Peyer's patch (tissue), 4 donors: ENCODE results near the gene ANKRD13C. TPM values are rescaled to one million over a fixed set of nuclear protein-coding genes. Genes with fewer than 3 reads are reported as not detected.

ENCODE experiments used
- DNase-seq, 3 donors: peaks; one replicate each; pipeline ENCODE4 v3.0.0-alpha.2; 2017 to 2019
- H3K27ac ChIP-seq, 4 donors: fragments of 200-600 bp; sonication (generic); one replicate each; pipeline ENCODE4 v1.5.1; 2016 to 2019
- H3K27me3 ChIP-seq, 2 donors: fragments of 200-600 bp; sonication (generic); one replicate each; pipeline ENCODE4 v1.5.1; 2019
- H3K36me3 ChIP-seq, 3 donors: fragments of 200-600 bp; sonication (generic); one replicate each; pipeline ENCODE4 v1.5.1; 2016 to 2019
- H3K4me1 ChIP-seq, 4 donors: fragments of 200-600 bp; sonication (generic); one replicate each; pipeline ENCODE4 v1.5.1; 2016 to 2019
- H3K4me3 ChIP-seq, 4 donors: fragments of 200-600 bp; sonication (generic); 1 replicate in 3 of 4; 2 replicates in 1 of 4; pipeline ENCODE4 v1.5.1; 2016 to 2019; ENCODE audit warnings: mild to moderate bottlenecking in 1 of 4
- H3K9me3 ChIP-seq, 4 donors: fragments of 200-600 bp; sonication (generic); one replicate each; pipeline ENCODE4 v1.5.1; 2016 to 2019; ENCODE audit warnings: mild to moderate bottlenecking in 1 of 4
- POLR2A ChIP-seq, 2 donors: fragments of 450-650 bp; IDR thresholded peaks; one replicate each; pipeline ENCODE4 v1.5.1; 2017; ENCODE audit warnings: antibody characterized with exemption in 2 of 2, mild to moderate bottlenecking in 2 of 2, moderate library complexity in 2 of 2
- total RNA-seq, 4 donors: library from RNA; depleted of rRNA; stranded (reverse); fragments of >200 nt; gene quantifications; one replicate each; pipeline ENCODE4 v1.1.0, GENCODE V29; 2016
- TF ChIP-seq, protein P1 (sequence below), 6 experiments: fragments of 450-650 bp in 4 of 6; fragments of 200-600 bp in 2 of 6; sonication (generic) in 1 of 6; IDR thresholded peaks; one replicate each; pipeline ENCODE4 v1.5.1; 2017 to 2019; ENCODE audit warnings: antibody characterized with exemption in 6 of 6, mild to moderate bottlenecking in 3 of 6, moderate library complexity in 1 of 6

The ANKRD13C gene
- total RNA-seq, 4 donors from 2014 or later = 21.2 to 52.0 (median 23.9) TPM

DNA sequence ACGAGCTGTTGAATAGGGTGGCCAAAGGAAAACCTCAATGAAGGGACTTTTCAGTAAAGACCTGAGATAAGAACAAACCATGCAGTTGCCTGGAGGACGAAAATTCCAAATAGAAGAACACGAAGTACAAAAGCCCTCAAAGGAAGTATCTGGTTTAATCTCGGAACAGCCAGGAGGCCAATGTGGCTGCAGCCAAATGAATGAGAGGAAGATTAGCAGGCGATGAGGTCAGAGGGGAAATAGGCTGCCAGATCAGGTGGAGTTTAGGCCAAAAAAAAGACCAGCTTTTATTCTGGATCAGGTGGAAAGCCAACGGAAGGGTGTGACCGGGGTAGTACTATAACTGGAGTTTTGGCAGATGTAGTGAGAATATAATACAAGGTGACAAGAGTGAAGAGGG lies 89.7 kb downstream of the ANKRD13C start:
- TF ChIP-seq, protein P1, sequence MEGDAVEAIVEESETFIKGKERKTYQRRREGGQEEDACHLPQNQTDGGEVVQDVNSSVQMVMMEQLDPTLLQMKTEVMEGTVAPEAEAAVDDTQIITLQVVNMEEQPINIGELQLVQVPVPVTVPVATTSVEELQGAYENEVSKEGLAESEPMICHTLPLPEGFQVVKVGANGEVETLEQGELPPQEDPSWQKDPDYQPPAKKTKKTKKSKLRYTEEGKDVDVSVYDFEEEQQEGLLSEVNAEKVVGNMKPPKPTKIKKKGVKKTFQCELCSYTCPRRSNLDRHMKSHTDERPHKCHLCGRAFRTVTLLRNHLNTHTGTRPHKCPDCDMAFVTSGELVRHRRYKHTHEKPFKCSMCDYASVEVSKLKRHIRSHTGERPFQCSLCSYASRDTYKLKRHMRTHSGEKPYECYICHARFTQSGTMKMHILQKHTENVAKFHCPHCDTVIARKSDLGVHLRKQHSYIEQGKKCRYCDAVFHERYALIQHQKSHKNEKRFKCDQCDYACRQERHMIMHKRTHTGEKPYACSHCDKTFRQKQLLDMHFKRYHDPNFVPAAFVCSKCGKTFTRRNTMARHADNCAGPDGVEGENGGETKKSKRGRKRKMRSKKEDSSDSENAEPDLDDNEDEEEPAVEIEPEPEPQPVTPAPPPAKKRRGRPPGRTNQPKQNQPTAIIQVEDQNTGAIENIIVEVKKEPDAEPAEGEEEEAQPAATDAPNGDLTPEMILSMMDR (IDR thresholded peaks at IDR 0.05) = no peak
- no peak for TF ChIP-seq POLR2A (IDR thresholded peaks at IDR 0.05)

DNA sequence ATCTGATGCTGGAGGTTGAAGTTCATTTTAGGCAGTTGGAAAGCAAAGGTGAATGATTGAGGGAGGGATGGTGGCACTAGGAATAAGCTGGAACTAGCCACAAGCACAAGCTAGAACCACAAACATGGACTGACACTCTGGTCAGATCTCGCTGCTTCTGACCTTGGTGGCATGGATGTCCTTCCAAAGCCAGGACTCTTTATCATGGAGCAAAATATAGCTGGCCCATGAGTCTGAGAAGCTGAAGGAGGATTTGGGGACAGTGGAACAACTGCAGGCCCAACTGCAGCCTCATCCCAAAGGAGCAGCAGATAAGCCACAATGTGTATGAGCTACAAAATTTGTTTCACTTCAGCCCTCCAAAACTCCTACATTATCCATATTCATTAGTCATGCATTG lies 97.9 kb downstream of the ANKRD13C start:
- peaks cover 0 to 12% (median 0%) of the 10 kb centered on the region in 3 donors for H3K36me3 ChIP-seq
- no peak overlapping the region for H3K27ac ChIP-seq
- no peaks in the 10 kb centered on the region for H3K27me3 ChIP-seq
- TF ChIP-seq, protein P1 (IDR thresholded peaks at IDR 0.05) = no peak
- TF ChIP-seq POLR2A (IDR thresholded peaks at IDR 0.05) = no peak
- DNase-seq = no peak
- no peaks in the 10 kb centered on the region for H3K4me1 ChIP-seq
- no peak overlapping the region for H3K4me3 ChIP-seq
- no peaks in the 10 kb centered on the region for H3K9me3 ChIP-seq

More for the DNA sequence above, 89.7 kb downstream of the ANKRD13C start:
- Histone ChIP-seq H3K4me3 (no peak overlapping the region), H3K27ac (no peak overlapping the region), H3K9me3 (no peaks in the 10 kb centered on the region), H3K36me3 (peaks cover 0 to 24% (median 0%) of the 10 kb centered on the region in 3 donors), H3K27me3 (no peaks in the 10 kb centered on the region), H3K4me1 (no peaks in the 10 kb centered on the region)
- DNase-seq = no peak

DNA sequence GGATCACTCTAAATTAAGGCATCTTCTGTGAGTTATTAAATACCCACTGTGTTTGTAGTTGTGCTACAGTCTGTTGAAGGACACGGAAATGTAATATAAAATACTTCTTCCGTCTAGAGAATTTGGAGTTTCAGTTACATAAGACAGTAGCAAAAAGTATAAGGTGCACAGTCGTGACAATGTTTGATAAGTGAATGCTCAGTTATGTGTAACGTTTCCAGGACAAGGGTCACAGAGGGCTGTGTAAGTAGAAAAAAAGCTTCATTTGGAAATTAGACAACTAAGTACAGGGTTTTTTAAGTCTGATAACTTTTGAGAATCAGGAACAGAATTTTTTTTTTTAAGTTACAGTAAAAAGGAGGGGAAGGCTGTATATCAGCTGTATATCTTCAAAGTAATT lies 105.8 kb downstream of the ANKRD13C start:
- Histone ChIP-seq H3K36me3 (peaks cover 0 to 86% (median 0%) of the 10 kb centered on the region in 3 donors), H3K27me3 (no peaks in the 10 kb centered on the region), H3K27ac (no peak overlapping the region), H3K9me3 (no peaks in the 10 kb centered on the region), H3K4me3 (no peak overlapping the region), H3K4me1 (no peaks in the 10 kb centered on the region)
- no peak for DNase-seq
- no peak for TF ChIP-seq POLR2A (IDR thresholded peaks at IDR 0.05)
- TF ChIP-seq, protein P1 (IDR thresholded peaks at IDR 0.05) = no peak

DNA sequence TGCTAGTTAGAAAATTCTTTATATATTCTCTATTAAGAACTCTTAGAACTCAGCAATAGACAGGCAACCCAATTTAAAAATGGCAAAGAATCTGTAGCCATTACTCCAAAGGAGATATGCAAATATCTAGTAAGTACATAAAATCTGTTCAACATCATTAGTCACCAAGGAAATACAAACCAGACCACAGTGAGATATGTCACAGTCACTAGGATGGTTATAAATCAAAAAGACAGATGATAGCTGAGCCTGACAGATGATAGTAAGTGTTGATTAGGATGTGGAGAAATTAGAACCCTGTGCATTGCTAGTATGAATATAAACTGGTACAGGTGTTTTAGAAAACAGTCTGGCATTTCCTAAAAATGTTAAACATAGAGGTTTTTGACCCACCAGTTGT lies 106.8 kb downstream of the ANKRD13C start:
- no peaks in the 10 kb centered on the region for H3K27me3 ChIP-seq
- peaks cover 0 to 95% (median 0%) of the 10 kb centered on the region in 3 donors for H3K36me3 ChIP-seq
- no peak for TF ChIP-seq POLR2A (IDR thresholded peaks at IDR 0.05)
- TF ChIP-seq, protein P1 (IDR thresholded peaks at IDR 0.05) = no peak
- no peaks in the 10 kb centered on the region for H3K9me3 ChIP-seq
- DNase-seq = no peak
- H3K27ac ChIP-seq = no peak overlapping the region
- H3K4me1 ChIP-seq = no peaks in the 10 kb centered on the region
- no peak overlapping the region for H3K4me3 ChIP-seq

DNA sequence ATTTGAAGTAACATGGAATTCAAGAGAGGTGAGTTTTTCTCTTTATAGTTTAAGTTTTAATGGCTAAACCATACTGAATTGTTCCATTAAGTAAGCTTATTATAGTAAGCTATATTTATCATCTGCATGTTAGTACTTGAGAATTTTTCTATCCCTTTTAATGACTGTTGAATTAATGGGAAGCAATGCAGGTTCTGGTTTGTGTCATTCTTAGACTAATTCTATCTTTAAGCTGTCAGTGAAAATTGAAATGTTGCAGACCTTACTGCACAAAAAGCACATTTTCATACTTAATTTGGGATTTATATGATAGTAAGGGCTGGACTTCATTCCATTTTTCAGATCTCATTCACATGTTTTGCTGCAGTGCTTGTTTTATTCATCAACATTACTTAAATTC lies 107.4 kb downstream of the ANKRD13C start:
- Histone ChIP-seq H3K27ac (no peak overlapping the region), H3K9me3 (no peaks in the 10 kb centered on the region), H3K4me3 (no peak overlapping the region), H3K4me1 (no peaks in the 10 kb centered on the region), H3K36me3 (peaks cover 0 to 100% (median 0%) of the 10 kb centered on the region in 3 donors), H3K27me3 (no peaks in the 10 kb centered on the region)
- TF ChIP-seq, protein P1 (IDR thresholded peaks at IDR 0.05) = no peak
- TF ChIP-seq POLR2A (IDR thresholded peaks at IDR 0.05) = no peak
- DNase-seq = no peak

DNA sequence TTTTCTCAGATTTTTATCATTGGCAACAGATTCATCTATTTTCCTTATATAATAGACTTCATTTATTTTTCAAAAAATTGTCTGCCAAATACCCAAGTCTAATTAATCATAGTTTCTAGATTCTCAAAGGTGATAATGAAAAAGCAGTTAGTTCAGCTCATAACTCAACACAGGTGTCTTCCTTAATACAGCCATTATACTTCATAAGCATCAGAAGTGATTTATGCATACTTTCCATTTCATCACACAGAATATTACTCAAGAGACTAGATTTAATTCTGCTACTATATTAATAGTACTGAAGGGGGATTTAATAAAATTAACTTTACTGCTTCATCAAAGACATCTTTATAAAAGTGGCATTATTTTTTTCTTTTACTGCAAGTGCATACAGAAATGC lies 114.6 kb downstream of the ANKRD13C start:
- H3K36me3 ChIP-seq = peaks cover 0 to 100% (median 0%) of the 10 kb centered on the region in 3 donors
- no peak for DNase-seq
- no peak overlapping the region for H3K4me3 ChIP-seq
- no peaks in the 10 kb centered on the region for H3K4me1 ChIP-seq
- no peaks in the 10 kb centered on the region for H3K27me3 ChIP-seq
- no peak overlapping the region for H3K27ac ChIP-seq
- H3K9me3 ChIP-seq = no peaks in the 10 kb centered on the region
- TF ChIP-seq POLR2A (IDR thresholded peaks at IDR 0.05) = no peak
- TF ChIP-seq, protein P1 (IDR thresholded peaks at IDR 0.05) = no peak
